ENCODE data around the gene NDRG2. TPM values are rescaled to one million over a fixed set of nuclear protein-coding genes. Genes with fewer than 3 reads are reported as not detected.
"Not testable (repeated sequence)": the region's sequence is repeated elsewhere in the genome, so short reads cannot be mapped to it uniquely, and the experiment has no call there.

NDRG2 gene
- polyA plus RNA-seq, 1 experiment: 1.0 TPM

DNA sequence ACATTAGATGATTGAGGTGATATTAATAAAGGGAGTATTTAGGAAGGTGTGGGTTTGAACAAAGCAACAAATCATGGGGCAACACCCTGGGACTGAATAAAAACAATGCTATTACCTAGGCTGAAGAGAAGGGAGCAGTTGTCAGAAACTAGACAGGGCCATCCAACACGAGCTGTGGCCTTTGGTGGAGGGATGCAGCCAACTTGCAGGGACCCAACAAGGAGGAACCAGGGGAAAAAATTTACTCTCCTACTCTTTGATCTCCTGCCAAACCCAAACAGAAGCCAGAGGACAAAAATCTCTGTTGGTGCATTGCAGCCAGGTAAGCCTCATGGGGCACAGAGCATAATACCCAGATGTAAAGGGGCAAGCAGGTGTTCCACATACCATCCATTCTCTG is 13.7 kb downstream of the NDRG2 start:
- Histone ChIP-seq H3K4me3 (ENCODE audit: low read depth, low read length) (no peak overlapping the region), H3K27me3 (ENCODE audit: control insufficient read depth, insufficient read depth, low read length) (peaks cover 16% of the 10 kb centered on the region), H3K9me3 (ENCODE audit: control insufficient read depth, insufficient read depth, low read length) (no peaks in the 10 kb centered on the region), H3K27ac (ENCODE audit: low read depth, low read length) (no peak overlapping the region)
- ChIA-PET POLR2A (no interaction called here), CTCF (interaction anchor here (1.9 to 13.3 kb wide), 5 partner anchors 29 to 96 kb away, joined by 6 to 310 read pairs (median 18); no protein-coding TSS in a partner anchor)
- TF ChIP-seq, protein P1, sequence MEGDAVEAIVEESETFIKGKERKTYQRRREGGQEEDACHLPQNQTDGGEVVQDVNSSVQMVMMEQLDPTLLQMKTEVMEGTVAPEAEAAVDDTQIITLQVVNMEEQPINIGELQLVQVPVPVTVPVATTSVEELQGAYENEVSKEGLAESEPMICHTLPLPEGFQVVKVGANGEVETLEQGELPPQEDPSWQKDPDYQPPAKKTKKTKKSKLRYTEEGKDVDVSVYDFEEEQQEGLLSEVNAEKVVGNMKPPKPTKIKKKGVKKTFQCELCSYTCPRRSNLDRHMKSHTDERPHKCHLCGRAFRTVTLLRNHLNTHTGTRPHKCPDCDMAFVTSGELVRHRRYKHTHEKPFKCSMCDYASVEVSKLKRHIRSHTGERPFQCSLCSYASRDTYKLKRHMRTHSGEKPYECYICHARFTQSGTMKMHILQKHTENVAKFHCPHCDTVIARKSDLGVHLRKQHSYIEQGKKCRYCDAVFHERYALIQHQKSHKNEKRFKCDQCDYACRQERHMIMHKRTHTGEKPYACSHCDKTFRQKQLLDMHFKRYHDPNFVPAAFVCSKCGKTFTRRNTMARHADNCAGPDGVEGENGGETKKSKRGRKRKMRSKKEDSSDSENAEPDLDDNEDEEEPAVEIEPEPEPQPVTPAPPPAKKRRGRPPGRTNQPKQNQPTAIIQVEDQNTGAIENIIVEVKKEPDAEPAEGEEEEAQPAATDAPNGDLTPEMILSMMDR (IDR thresholded peaks at IDR 0.05; ENCODE audit: low read depth, low read length): no peak
- no peak for DNase-seq (ENCODE audit: low read depth, low spot score)

DNA sequence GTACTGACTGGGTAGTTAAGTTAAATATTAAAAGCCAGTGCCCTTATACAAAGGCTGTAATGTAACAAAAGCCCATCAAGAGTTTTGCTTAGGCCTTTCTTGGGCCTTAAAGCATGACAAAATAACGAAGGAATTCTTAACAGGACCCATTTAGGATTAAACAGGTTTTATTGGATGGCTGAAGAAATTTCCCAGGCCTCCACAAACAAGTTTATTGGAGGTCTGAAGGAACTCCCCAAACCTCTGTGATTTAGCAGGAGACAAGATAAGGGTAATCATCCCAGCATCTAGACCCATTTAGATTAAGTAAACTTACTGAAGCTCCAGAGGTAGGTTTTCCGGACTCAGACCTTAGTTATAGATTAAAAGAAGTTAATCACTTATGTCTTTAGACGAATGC is 15.1 kb downstream of the NDRG2 start:
- H3K9me3 ChIP-seq (ENCODE audit: control insufficient read depth, insufficient read depth, low read length); POLR2A ChIA-PET; H3K4me3 ChIP-seq (ENCODE audit: low read depth, low read length); DNase-seq (ENCODE audit: low read depth, low spot score); H3K27ac ChIP-seq (ENCODE audit: low read depth, low read length): not testable (repeated sequence)
- CTCF ChIA-PET: interaction anchor here (1.8 to 3.2 kb wide), 4 partner anchors 30 to 94 kb away, joined by 9 to 15 read pairs (median 12); no protein-coding TSS in a partner anchor
- peaks cover 16% of the 10 kb centered on the region for H3K27me3 ChIP-seq (ENCODE audit: control insufficient read depth, insufficient read depth, low read length)

DNA sequence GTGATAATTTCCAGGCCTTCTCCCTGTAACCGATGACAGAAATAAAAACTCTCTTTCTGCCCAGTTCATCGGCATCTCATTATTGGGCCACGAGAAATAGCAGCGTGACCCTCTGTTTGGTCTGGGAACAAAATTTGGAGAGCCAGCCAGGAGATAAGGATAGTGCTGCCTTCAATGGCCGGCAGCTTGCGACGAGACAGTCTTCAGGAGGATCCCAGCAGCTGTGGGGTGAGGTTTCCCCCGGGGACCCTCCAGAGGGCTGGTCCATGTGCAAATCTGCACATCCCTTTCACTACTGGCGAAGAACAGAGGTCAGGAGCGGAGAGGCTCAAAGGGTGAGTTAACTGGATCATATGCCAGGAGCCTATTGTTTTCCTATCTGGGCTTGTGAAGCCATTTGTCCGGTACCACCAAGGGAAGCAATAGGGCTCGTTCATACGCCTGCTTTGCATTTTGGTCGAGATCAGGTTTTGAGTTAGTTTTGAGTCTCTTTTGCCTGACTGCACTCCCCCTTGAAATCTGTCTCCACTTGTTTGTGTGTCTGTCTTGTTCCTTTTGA is 21.0 kb downstream of the NDRG2 start:
- Histone ChIP-seq H3K27me3 (ENCODE audit: control insufficient read depth, insufficient read depth, low read length) (no peaks in the 10 kb centered on the region), H3K9me3 (ENCODE audit: control insufficient read depth, insufficient read depth, low read length) (no peaks in the 10 kb centered on the region), H3K27ac (ENCODE audit: low read depth, low read length) (no peak overlapping the region), H3K4me3 (ENCODE audit: low read depth, low read length) (no peak overlapping the region)
- POLR2A ChIA-PET: no interaction called here
- DNase-seq (ENCODE audit: low read depth, low spot score): no peak
- CTCF ChIA-PET: interaction anchor here (0.7 to 4.5 kb wide), 10 partner anchors 11 to 101 kb away, joined by 3 to 83 read pairs (median 13); no protein-coding TSS in a partner anchor
- TF ChIP-seq, protein P1 (IDR thresholded peaks at IDR 0.05; ENCODE audit: low read depth, low read length): no peak

DNA sequence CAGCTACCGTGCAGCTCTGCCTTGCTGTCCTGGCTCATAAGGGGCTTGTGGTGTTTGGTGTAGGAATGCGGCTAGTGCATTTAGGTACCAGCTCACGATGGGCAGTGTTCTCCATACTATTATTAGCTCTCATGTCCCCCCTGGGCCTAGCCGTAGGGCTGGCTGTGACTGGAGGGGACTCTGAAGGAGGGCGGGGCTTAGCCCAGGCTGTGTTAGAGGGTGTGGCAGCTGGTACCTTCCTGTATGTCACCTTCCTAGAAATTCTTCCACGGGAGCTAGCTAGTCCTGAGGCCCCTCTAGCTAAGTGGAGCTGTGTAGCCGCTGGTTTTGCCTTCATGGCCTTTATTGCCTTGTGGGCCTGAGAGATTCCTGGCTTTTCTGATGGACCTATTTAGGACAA is 23.6 kb downstream of the NDRG2 start:
- ChIA-PET POLR2A (no interaction called here), CTCF (interaction anchor here (2.1 to 7.7 kb wide), 3 partner anchors 14 to 103 kb away, joined by 7 to 55 read pairs (median 46); no protein-coding TSS in a partner anchor)
- no peaks in the 10 kb centered on the region for H3K27me3 ChIP-seq (ENCODE audit: control insufficient read depth, insufficient read depth, low read length)
- DNase-seq (ENCODE audit: low read depth, low spot score): no peak
- H3K9me3 ChIP-seq (ENCODE audit: control insufficient read depth, insufficient read depth, low read length): no peaks in the 10 kb centered on the region
- H3K27ac ChIP-seq (ENCODE audit: low read depth, low read length): no peak overlapping the region
- TF ChIP-seq, protein P1 (IDR thresholded peaks at IDR 0.05; ENCODE audit: low read depth, low read length): no peak
- no peak overlapping the region for H3K4me3 ChIP-seq (ENCODE audit: low read depth, low read length)

DNA sequence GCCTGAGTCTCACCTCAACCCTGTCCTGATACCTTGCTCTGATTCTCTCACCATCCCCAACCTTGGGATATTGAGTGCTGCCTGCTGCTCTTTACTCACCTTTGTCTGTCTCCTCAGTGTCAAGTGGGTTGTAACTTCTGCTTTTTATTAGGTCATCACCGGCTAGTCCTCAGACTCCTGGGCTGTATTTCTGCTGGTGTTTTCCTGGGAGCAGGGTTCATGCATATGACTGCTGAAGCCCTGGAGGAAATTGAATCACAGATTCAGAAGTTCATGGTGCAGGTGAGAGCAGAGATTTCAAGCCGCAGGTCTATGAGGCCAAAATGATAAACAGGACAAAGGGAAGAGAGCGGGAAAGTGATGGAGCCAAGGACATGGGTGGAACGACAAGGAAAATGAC is 25.3 kb downstream of the NDRG2 start:
- POLR2A ChIA-PET: no interaction called here
- Histone ChIP-seq H3K9me3 (ENCODE audit: control insufficient read depth, insufficient read depth, low read length) (no peaks in the 10 kb centered on the region), H3K4me3 (ENCODE audit: low read depth, low read length) (no peak overlapping the region), H3K27ac (ENCODE audit: low read depth, low read length) (no peak overlapping the region), H3K27me3 (ENCODE audit: control insufficient read depth, insufficient read depth, low read length) (no peaks in the 10 kb centered on the region)
- no peak for DNase-seq (ENCODE audit: low read depth, low spot score)
- TF ChIP-seq, protein P1 (IDR thresholded peaks at IDR 0.05; ENCODE audit: low read depth, low read length): no peak
- CTCF ChIA-PET: interaction anchor here (1.7 to 7.7 kb wide), 4 partner anchors 15 to 104 kb away, joined by 5 to 55 read pairs (median 32); no protein-coding TSS in a partner anchor
